Suprapubic skin (tissue), 4 donors: ENCODE data around the gene CALB2. TPM values are rescaled to one million over a fixed set of nuclear protein-coding genes. Genes with fewer than 3 reads are reported as not detected.
"Not testable (repeated sequence)": the region's sequence is repeated elsewhere in the genome, so short reads cannot be mapped to it uniquely, and the experiment has no call there.

Experiments used
- DNase-seq, 2 donors: peaks; one replicate each; pipeline ENCODE4 v3.0.0-alpha.2; 2019; ENCODE audit warnings: low spot score in 2 of 2
- H3K27ac ChIP-seq: fragments of 200-600 bp; sonication (generic); one replicate; pipeline ENCODE4 v1.5.1; 2019
- H3K27me3 ChIP-seq: fragments of 200-600 bp; sonication (generic); one replicate; pipeline ENCODE4 v1.5.1; 2019
- H3K36me3 ChIP-seq: fragments of 200-600 bp; sonication (generic); one replicate; pipeline ENCODE4 v1.5.1; 2019
- H3K4me1 ChIP-seq: fragments of 200-600 bp; sonication (generic); one replicate; pipeline ENCODE4 v1.5.1; 2019
- H3K4me3 ChIP-seq: fragments of 200-600 bp; sonication (generic); one replicate; pipeline ENCODE4 v1.5.1; 2019; ENCODE audit warnings: mild to moderate bottlenecking
- H3K9me3 ChIP-seq: fragments of 200-600 bp; sonication (generic); one replicate; pipeline ENCODE4 v1.5.1; 2019
- EP300 ChIP-seq: sonication (generic); formaldehyde crosslinking; IDR thresholded peaks from one replicate; pipeline ENCODE4 v1.6.1; 2017; ENCODE audit warnings: antibody characterized with exemption
- POLR2A ChIP-seq, 2 donors: fragments of 450-650 bp; IDR thresholded peaks; one replicate each; pipeline ENCODE4 v1.6.1; 2017; ENCODE audit warnings: antibody characterized with exemption in 2 of 2, mild to moderate bottlenecking in 2 of 2, moderate library complexity in 2 of 2
- POLR2AphosphoS5 ChIP-seq, 3 donors: sonication (generic); formaldehyde crosslinking; IDR thresholded peaks; one replicate each; pipeline ENCODE4 v1.6.1; 2017; ENCODE audit warnings: antibody characterized with exemption in 3 of 3
- WGBS: methylation state at CpG from one replicate; pipeline ENCODE4 v1.1.5; 2018; 5-methylcytosine and 5-hydroxymethylcytosine counted together
- total RNA-seq, 4 donors: library from RNA; depleted of rRNA; stranded (reverse); fragments of >200 nt; gene quantifications; one replicate each; pipeline ENCODE4 v1.1.0, GENCODE V29; 2016
- TF ChIP-seq, protein P1 (sequence below), 2 donors: fragments of 200-600 bp in 1 of 2; fragments of 450-650 bp in 1 of 2; sonication (generic) in 1 of 2; IDR thresholded peaks; one replicate each; pipeline ENCODE4 v1.5.1; 2016 to 2019; ENCODE audit warnings: antibody characterized with exemption in 2 of 2, mild to moderate bottlenecking in 1 of 2, moderate library complexity in 1 of 2

Gene CALB2, protein sequence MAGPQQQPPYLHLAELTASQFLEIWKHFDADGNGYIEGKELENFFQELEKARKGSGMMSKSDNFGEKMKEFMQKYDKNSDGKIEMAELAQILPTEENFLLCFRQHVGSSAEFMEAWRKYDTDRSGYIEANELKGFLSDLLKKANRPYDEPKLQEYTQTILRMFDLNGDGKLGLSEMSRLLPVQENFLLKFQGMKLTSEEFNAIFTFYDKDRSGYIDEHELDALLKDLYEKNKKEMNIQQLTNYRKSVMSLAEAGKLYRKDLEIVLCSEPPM
- 1 to 10 TPM; 4.3 to 7.7 (median 5.6) TPM for total RNA-seq

DNA sequence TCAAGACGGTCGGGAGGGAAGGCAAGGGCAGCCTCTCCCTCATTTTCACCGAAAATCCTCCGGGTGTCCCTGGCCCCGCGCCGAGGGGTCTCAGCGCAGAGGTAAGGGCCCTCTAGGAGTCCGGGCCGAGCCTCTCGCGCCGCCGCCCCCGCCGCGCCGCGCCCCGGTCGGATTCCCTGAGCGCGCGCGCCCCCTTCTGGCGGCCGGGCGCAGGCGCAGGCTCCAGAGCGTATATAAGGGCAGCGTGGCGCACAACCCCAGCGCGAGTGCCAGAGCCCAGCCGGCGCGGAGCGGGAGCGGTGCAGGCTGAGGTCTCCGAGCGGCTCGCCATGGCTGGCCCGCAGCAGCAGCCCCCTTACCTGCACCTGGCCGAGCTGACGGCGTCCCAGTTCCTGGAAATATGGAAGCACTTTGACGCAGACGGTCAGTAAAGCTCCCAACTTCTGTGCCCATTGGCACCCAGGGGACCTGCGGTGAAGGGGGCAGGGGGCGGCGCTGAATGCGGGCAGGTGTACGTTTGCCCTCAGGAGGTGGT, at the start of gene CALB2:
Gene CALB2, plus strand, starts transcription at position 260 of the 535 bp plus-strand sequence. Its CDS starts 70 bp downstream, at position 330.
- H3K9me3 ChIP-seq = no peaks in the 10 kb centered on the region
- no peak within 1 kb of the TSS for H3K27ac ChIP-seq
- H3K27me3 ChIP-seq = peaks cover 14% of the 10 kb centered on the region
- peak in 1 of 2 donors; percentile 67 for DNase-seq
- H3K36me3 ChIP-seq = no peaks in the 10 kb centered on the region
- no peak for TF ChIP-seq EP300
- TF ChIP-seq, protein P1, sequence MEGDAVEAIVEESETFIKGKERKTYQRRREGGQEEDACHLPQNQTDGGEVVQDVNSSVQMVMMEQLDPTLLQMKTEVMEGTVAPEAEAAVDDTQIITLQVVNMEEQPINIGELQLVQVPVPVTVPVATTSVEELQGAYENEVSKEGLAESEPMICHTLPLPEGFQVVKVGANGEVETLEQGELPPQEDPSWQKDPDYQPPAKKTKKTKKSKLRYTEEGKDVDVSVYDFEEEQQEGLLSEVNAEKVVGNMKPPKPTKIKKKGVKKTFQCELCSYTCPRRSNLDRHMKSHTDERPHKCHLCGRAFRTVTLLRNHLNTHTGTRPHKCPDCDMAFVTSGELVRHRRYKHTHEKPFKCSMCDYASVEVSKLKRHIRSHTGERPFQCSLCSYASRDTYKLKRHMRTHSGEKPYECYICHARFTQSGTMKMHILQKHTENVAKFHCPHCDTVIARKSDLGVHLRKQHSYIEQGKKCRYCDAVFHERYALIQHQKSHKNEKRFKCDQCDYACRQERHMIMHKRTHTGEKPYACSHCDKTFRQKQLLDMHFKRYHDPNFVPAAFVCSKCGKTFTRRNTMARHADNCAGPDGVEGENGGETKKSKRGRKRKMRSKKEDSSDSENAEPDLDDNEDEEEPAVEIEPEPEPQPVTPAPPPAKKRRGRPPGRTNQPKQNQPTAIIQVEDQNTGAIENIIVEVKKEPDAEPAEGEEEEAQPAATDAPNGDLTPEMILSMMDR (IDR thresholded peaks at IDR 0.05) = peak; percentile 84 to 99
- 2% methylated on average over 22 of the region's 53 CpGs for WGBS
- H3K4me3 ChIP-seq = peak within 1 kb of the TSS; percentile 25
- peaks cover 13% of the 10 kb centered on the region for H3K4me1 ChIP-seq

DNA sequence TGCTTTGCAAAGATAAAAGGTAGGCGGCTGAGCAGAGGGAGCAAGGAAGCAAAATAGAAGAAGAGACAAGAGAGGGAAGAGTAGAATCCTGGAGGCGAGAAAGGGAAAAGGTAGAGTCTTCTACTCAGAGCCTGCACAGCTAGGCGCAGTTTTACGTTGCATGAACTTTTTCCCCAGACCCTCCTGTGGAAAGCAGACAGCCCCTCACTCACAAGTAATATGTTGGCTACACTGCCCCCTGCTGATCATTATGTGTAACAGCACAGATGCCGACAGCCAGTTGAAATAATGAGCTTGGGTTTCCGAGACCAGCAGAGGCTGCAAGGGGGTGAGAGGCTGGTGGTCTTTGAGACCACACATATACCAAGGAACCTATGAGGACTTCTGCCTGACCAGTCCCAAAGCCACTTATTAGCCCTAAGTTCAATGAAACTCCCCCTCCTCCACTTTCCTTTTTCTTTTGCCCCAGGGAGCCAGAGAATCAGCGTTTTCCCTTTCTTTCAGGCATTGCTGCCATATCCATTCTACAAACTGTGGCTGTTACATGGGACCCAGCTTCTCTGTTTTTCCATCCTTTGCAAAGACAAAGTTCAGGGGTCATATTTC, 46.9 kb upstream of the CALB2 start:
- no peaks in the 10 kb centered on the region for H3K36me3 ChIP-seq
- H3K4me1 ChIP-seq = no peaks in the 10 kb centered on the region
- H3K27ac ChIP-seq = no peak overlapping the region
- no peaks in the 10 kb centered on the region for H3K9me3 ChIP-seq
- 22% methylated on average over 7 of the region's 7 CpGs for WGBS
- DNase-seq = no peak
- H3K27me3 ChIP-seq = peaks cover 23% of the 10 kb centered on the region
- H3K4me3 ChIP-seq = no peak overlapping the region
- TF ChIP-seq POLR2A (IDR thresholded peaks at IDR 0.05) = no peak
- TF ChIP-seq EP300 = no peak
- TF ChIP-seq, protein P1 (IDR thresholded peaks at IDR 0.05) = peak; percentile 20 to 58
- no peak for TF ChIP-seq POLR2AphosphoS5 (IDR thresholded peaks at IDR 0.05)

DNA sequence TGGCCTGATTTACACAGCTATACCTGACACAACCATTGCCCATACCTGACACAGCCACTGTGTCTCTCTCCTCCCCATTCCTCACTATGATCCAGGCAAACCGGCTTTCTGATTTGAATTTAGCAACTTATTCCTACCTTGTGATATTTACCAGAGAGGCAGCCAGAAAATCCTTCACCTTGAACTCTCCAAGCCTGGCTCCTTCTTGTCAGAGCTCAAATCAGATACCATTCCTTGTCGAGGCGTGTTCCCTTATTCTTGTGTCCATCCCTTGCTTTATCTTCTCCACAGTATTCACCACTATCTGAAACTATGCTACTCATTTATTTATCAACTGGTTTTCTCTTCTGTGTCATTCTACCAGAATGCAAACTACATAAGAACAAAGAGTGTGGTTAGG, 44.9 kb upstream of the CALB2 start:
- not testable (repeated sequence) for DNase-seq, H3K27ac ChIP-seq, H3K4me1 ChIP-seq, H3K36me3 ChIP-seq, H3K9me3 ChIP-seq, H3K4me3 ChIP-seq
- 77% methylated on average over 3 of the region's 3 CpGs for WGBS
- peaks cover 27% of the 10 kb centered on the region for H3K27me3 ChIP-seq

DNA sequence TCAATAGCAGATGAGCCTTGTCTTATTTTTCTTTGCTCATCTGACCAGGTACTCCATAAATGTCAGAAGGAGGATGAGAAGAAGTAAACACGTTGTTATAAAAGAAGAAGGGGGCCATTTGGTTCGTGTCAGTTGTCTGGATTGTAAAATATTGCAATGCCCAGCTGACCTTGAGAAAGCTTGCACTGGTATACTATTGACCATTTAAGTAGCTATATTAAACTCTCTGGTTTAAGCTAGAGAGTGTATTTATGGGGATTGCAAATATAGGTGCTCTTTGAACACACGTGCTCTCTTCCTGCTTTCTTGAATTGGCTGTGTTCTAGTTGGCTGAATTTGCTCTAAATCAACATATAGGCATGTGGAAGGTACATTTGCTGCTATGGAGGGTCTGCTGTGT, 43.3 kb upstream of the CALB2 start:
- H3K27ac ChIP-seq = no peak overlapping the region
- no peak overlapping the region for H3K4me3 ChIP-seq
- 34% methylated on average over 3 of the region's 3 CpGs for WGBS
- no peak for DNase-seq
- no peaks in the 10 kb centered on the region for H3K36me3 ChIP-seq
- no peaks in the 10 kb centered on the region for H3K4me1 ChIP-seq
- H3K27me3 ChIP-seq = peaks cover 17% of the 10 kb centered on the region
- H3K9me3 ChIP-seq = no peaks in the 10 kb centered on the region
- no peak for TF ChIP-seq POLR2AphosphoS5 (IDR thresholded peaks at IDR 0.05)
- no peak for TF ChIP-seq EP300
- TF ChIP-seq, protein P1 (IDR thresholded peaks at IDR 0.05) = no peak
- TF ChIP-seq POLR2A (IDR thresholded peaks at IDR 0.05) = no peak

DNA sequence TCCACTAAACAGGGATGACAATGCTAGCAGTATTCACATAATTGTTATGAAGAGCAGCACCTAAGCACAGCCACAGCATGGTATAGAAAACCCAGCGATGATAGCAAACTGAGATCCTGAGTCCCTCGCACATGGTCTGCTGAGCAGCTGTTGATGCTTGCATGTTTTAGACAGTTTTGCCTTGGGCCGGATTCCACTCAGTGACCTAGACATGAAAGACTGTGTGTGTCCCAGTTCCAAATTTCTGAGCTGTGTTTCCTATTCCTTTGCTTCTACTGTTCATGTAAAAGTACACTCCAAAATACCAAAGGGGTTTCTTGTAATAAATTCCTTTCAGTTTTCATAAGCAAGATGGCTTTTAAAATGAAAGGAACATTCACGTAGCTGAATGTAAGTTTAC, 38.5 kb upstream of the CALB2 start:
- TF ChIP-seq, protein P1 (IDR thresholded peaks at IDR 0.05) = no peak
- TF ChIP-seq EP300 (no peak), POLR2AphosphoS5 (IDR thresholded peaks at IDR 0.05) (no peak)
- no peak overlapping the region for H3K4me3 ChIP-seq
- WGBS = 28% methylated on average over 4 of the region's 4 CpGs
- H3K27ac ChIP-seq = no peak overlapping the region
- H3K4me1 ChIP-seq = no peaks in the 10 kb centered on the region
- H3K27me3 ChIP-seq = peaks cover 7% of the 10 kb centered on the region
- H3K9me3 ChIP-seq = no peaks in the 10 kb centered on the region
- no peaks in the 10 kb centered on the region for H3K36me3 ChIP-seq
- no peak for DNase-seq
